HepG2 (cell line): Measurements from ENCODE around the gene CCN2. TPM values are rescaled to one million over a fixed set of nuclear protein-coding genes. Genes with fewer than 3 reads are reported as not detected.

Source experiments
- CHCHD3 ChIP-seq: sonication (generic); formaldehyde crosslinking; IDR thresholded peaks from 2 replicates; pipeline ENCODE4 v1.8.0; 2022; ENCODE audit warnings: mild to moderate bottlenecking, missing genetic modification reagents, moderate library complexity
- EZH2 ChIP-seq: conservative IDR thresholded peaks from 2 replicates; pipeline ENCODE4 v1.6.1; 2012; ENCODE audit warnings: mild to moderate bottlenecking, low read depth, low read length, moderate library complexity
- FIP1L1 ChIP-seq: fragments of 200-400 bp; formaldehyde crosslinking; IDR thresholded peaks from 2 replicates; pipeline ENCODE4 v1.6.1; 2018; ENCODE audit warnings: low read depth, mild to moderate bottlenecking, low read length, moderate library complexity, borderline replicate concordance; ENCODE audit not compliant: insufficient read depth
- HNF1A ChIP-seq, 2 experiments: sonication (generic) in 1 of 2; formaldehyde crosslinking in 1 of 2; IDR thresholded peaks; 2 replicates each; pipeline versions ENCODE4 v1.4.0 to v1.6.1; 2016 to 2020; ENCODE audit warnings: borderline replicate concordance in 1 of 2, low read depth in 1 of 2, mild to moderate bottlenecking in 1 of 2, missing genetic modification reagents in 1 of 2
- MATR3 ChIP-seq: sonication (generic); formaldehyde crosslinking; IDR thresholded peaks from 2 replicates; pipeline ENCODE4 v1.4.0; 2020; ENCODE audit warnings: missing genetic modification reagents
- PBX3 ChIP-seq: sonication (generic); formaldehyde crosslinking; IDR thresholded peaks from 2 replicates; pipeline ENCODE4 v1.8.1; 2023; ENCODE audit warnings: missing genetic modification reagents, inconsistent platforms, borderline replicate concordance
- PLSCR1 ChIP-seq: sonication (generic); formaldehyde crosslinking; IDR thresholded peaks from 2 replicates; pipeline ENCODE4 v1.5.0; 2020; ENCODE audit warnings: missing genetic modification reagents, mild to moderate bottlenecking, borderline replicate concordance
- RBM22 ChIP-seq: fragments of 200-400 bp; formaldehyde crosslinking; optimal IDR thresholded peaks from 2 replicates; pipeline ENCODE3; 2017; ENCODE audit warnings: mild to moderate bottlenecking, low read length, moderate library complexity
- REPIN1 ChIP-seq: sonication (generic); formaldehyde crosslinking; IDR thresholded peaks from 2 replicates; pipeline ENCODE4 v1.8.0; 2022; ENCODE audit warnings: missing genetic modification reagents, low read depth, mild to moderate bottlenecking, borderline replicate concordance
- RFXANK ChIP-seq: IDR thresholded peaks from 2 replicates; pipeline ENCODE4 v1.6.1; 2016
- TAF1 ChIP-seq: sonication (generic); formaldehyde crosslinking; IDR thresholded peaks from 2 replicates; pipeline ENCODE4 v1.4.0; 2020; ENCODE audit warnings: missing genetic modification reagents
- ZBTB3 ChIP-seq: sonication (generic); formaldehyde crosslinking; IDR thresholded peaks from 2 replicates; pipeline ENCODE4 v1.4.0; 2020; ENCODE audit warnings: low read depth, mild to moderate bottlenecking, moderate library complexity, missing genetic modification reagents, borderline replicate concordance
- ZFP82 ChIP-seq: sonication (generic); formaldehyde crosslinking; IDR thresholded peaks from 2 replicates; pipeline ENCODE4 v1.5.1; 2020; ENCODE audit warnings: mild to moderate bottlenecking, missing genetic modification reagents, borderline replicate concordance
- ZNF20 ChIP-seq: sonication (generic); formaldehyde crosslinking; IDR thresholded peaks from 2 replicates; pipeline ENCODE4 v1.4.0; 2020; ENCODE audit warnings: mild to moderate bottlenecking, moderate library complexity, missing genetic modification reagents
- ZNF768 ChIP-seq: sonication (generic); formaldehyde crosslinking; IDR thresholded peaks from 2 replicates; pipeline ENCODE4 v1.4.0; 2020; ENCODE audit warnings: missing genetic modification reagents
- polyA plus RNA-seq, 8 experiments: library from polyadenylated mRNA; depleted of rRNA in 3 of 8; stranded (reverse) in 7 of 8; unstranded in 1 of 8; fragments of >200 nt; fragmentation: Illumina TruSeq in 4 of 8; extraction: Trizol in 4 of 8; gene quantifications; 2 replicates each; pipeline versions ENCODE4 v1.2.1 to v1.2.3, GENCODE V29; 2011 to 2016; ENCODE audit warnings: low read depth in 4 of 8, missing spikeins in 1 of 8, mixed read lengths in 1 of 8; ENCODE audit not compliant: insufficient read depth in 1 of 8
- total RNA-seq, 5 experiments: library from RNA; depleted of rRNA; stranded (reverse); fragments of >200 nt; fragmentation: Illumina TruSeq; extraction: Trizol; gene quantifications; 2 replicates each; pipeline ENCODE4 v1.2.3, GENCODE V29; 2016; ENCODE audit warnings: low read depth in 1 of 5
- TF ChIP-seq, protein P1 (sequence below): sonication (generic); formaldehyde crosslinking; IDR thresholded peaks from 2 replicates; pipeline ENCODE4 v1.8.0; 2022; ENCODE audit warnings: mild to moderate bottlenecking, missing genetic modification reagents; ENCODE audit not compliant: insufficient replicate concordance
- TF ChIP-seq, protein P2 (sequence below): sonication (generic); formaldehyde crosslinking; IDR thresholded peaks from 2 replicates; pipeline ENCODE4 v1.5.1; 2020; ENCODE audit warnings: missing genetic modification reagents, mild to moderate bottlenecking, borderline replicate concordance

CCN2 gene
- total and polyA plus RNA-seq, 2 of the 13 experiments (the other 11 are each of a cell fraction or from before 2014, with no cell fraction given): 34.7 to 316 TPM

DNA sequence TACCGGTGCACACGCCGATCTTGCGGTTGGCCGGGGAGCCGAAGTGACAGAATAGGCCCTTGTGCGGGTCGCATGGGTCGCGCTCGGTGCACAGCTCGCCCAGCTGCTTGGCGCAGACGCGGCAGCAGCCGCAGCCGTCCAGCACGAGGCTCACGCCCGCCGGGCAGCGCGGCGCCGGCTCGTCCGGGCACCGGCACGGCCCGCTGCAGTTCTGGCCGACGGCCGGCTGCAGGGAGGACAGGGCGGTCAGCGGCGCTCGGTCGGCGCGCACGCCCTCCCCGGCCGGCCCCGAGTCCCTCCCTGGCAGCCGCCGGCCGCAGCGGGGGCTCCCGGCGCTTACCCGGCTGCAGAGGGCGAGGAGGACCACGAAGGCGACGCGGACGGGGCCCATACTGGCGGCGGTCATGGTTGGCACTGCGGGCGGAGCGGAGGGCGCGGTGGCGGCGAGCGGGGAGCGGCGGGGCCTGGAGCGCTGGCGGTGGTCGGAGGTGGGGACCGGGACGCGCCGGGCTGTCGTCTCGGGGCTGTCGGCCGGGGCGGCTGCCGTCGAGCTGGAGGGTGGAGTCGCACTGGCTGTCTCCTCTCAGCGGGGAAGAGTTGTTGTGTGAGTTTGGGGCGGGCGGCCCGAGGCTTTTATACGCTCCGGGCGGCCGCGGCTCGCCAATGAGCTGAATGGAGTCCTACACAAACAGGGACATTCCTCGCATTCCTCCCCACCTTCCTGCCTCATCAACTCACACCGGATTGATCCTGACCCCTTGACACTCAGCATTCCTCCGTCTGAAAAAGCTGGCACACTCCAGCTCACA, at the start of gene CCN2 (continued):
- TF ChIP-seq ZFP82 (CRISPR knock-in tag) (no peak; the same call in 1 of the 2 replicates), RFXANK (CRISPR knock-in tag) (no peak), REPIN1 (CRISPR knock-in tag) (peak; percentile 93), ZNF20 (no peak), CHCHD3 (CRISPR knock-in tag) (0 out of 2 replicates have a peak, but pooled peaks have one; percentile 74), ZNF768 (CRISPR knock-in tag) (peak; percentile 66; the same call in 1 of the 2 replicates), MATR3 (no peak), EZH2 (no peak), TAF1 (CRISPR knock-in tag) (peak; percentile 97), FIP1L1 (peak; percentile 68; the same call in 1 of the 2 replicates), HNF1A (IDR thresholded peaks at IDR 0.05; ENCODE audit: low read depth) (peak; percentile 63), HNF1A (CRISPR knock-in tag; IDR thresholded peaks at IDR 0.05; ENCODE audit: borderline replicate concordance) (peak; percentile 87), PBX3 (CRISPR knock-in tag) (no peak; the same call in 1 of the 2 replicates), RBM22 (peak; percentile 34), PLSCR1 (CRISPR knock-in tag) (no peak), ZBTB3 (CRISPR knock-in tag) (peak; percentile 43)
- TF ChIP-seq, protein P1, sequence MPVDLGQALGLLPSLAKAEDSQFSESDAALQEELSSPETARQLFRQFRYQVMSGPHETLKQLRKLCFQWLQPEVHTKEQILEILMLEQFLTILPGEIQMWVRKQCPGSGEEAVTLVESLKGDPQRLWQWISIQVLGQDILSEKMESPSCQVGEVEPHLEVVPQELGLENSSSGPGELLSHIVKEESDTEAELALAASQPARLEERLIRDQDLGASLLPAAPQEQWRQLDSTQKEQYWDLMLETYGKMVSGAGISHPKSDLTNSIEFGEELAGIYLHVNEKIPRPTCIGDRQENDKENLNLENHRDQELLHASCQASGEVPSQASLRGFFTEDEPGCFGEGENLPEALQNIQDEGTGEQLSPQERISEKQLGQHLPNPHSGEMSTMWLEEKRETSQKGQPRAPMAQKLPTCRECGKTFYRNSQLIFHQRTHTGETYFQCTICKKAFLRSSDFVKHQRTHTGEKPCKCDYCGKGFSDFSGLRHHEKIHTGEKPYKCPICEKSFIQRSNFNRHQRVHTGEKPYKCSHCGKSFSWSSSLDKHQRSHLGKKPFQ: peak; percentile 99
- TF ChIP-seq, protein P2, sequence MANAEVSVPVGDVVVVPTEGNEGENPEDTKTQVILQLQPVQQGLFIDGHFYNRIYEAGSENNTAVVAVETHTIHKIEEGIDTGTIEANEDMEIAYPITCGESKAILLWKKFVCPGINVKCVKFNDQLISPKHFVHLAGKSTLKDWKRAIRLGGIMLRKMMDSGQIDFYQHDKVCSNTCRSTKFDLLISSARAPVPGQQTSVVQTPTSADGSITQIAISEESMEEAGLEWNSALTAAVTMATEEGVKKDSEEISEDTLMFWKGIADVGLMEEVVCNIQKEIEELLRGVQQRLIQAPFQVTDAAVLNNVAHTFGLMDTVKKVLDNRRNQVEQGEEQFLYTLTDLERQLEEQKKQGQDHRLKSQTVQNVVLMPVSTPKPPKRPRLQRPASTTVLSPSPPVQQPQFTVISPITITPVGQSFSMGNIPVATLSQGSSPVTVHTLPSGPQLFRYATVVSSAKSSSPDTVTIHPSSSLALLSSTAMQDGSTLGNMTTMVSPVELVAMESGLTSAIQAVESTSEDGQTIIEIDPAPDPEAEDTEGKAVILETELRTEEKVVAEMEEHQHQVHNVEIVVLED (CRISPR knock-in tag): peak; percentile 32; the same call in 1 of the 2 replicates
